Adipose tissue (tissue), 3 donors: ENCODE data around the gene HMG20B. TPM values are rescaled to one million over a fixed set of nuclear protein-coding genes. Genes with fewer than 3 reads are reported as not detected.
"Not testable (repeated sequence)": the region's sequence is repeated elsewhere in the genome, so short reads cannot be mapped to it uniquely, and the experiment has no call there.

ENCODE experiments used
- H3K27ac ChIP-seq: one replicate; pipeline ENCODE4 v1.5.1; 2013; ENCODE audit warnings: low read depth, low read length
- WGBS, 3 donors: extraction: QIAGEN DNeasy Blood & Tissue Kit; methylation state at CpG; one replicate each; pipeline ENCODE4 v1.1.7; 2013; 5-methylcytosine and 5-hydroxymethylcytosine counted together
- polyA plus RNA-seq, 3 donors: library from polyadenylated mRNA; stranded (reverse); fragments of 200-250 nt; gene quantifications; one replicate each; pipeline ENCODE4 v1.2.3, GENCODE V29; 2013
- donor health status: healthy with polysubstance abuse.
- donor health status: Bipolar disorder and iron deficiency.
- donor health status: healthy.

The HMG20B gene
- polyA plus RNA-seq, 3 donors = 38.6 to 73.8 (median 65.1) TPM

GRCh38 chr19:3550947-3551791 is 21.6 kb upstream of the HMG20B start:
- H3K27ac ChIP-seq = no peak overlapping the region
- 89 to 92% (median 90%) methylated on average over 34 of the region's 34 CpGs for WGBS, 3 donors

- WGBS, 3 donors = 71 to 90% (median 80%) methylated on average over 7 to 9 of the region's 9 CpGs
- H3K27ac ChIP-seq = no peak overlapping the region
Measured at GRCh38 chr19:3551792-3552095, 21.0 kb upstream of the HMG20B start.

DNA sequence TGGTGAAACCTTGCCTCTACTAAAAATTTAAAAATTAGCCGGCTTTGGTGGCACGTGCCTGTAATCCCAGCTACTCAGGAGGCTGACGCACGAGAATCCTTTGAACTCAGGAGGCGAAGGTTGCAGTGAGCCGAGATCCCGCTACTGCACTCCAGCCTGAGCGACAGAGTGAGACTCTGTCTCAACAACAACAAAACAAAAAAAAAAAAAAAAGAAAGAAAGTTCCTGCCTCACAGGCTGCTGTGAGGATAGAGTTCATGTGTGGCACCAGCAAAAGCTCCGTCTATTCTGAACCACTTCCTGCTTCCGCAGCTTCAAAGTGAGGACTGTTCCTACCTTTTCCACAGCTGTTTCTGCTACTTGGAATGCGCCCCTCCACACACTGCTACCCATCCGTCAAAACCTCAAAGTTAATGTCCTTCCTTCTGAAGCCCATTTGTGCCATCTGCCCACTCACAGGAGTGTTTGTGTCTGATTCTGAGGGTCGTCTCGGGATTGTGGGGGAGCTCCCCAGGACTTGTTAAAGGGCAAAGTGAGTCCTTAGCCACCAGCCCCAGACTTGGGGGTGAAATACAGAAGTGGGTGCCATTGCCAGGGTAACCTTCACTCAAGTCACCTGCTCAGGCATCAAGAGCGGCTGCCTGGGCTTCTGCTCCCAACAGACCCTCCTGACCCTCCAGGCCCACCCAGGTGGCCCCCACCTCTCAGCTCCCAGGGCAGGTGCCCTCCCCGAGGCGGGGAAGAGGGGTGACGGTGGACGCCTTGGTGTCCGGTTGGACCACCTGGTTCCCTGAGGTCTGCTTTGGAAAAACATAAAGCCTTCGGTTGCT is 18.3 kb upstream of the HMG20B start:
- WGBS, 3 donors = 54 to 79% (median 65%) methylated on average over 21 of the region's 21 CpGs
- no peak overlapping the region for H3K27ac ChIP-seq

DNA sequence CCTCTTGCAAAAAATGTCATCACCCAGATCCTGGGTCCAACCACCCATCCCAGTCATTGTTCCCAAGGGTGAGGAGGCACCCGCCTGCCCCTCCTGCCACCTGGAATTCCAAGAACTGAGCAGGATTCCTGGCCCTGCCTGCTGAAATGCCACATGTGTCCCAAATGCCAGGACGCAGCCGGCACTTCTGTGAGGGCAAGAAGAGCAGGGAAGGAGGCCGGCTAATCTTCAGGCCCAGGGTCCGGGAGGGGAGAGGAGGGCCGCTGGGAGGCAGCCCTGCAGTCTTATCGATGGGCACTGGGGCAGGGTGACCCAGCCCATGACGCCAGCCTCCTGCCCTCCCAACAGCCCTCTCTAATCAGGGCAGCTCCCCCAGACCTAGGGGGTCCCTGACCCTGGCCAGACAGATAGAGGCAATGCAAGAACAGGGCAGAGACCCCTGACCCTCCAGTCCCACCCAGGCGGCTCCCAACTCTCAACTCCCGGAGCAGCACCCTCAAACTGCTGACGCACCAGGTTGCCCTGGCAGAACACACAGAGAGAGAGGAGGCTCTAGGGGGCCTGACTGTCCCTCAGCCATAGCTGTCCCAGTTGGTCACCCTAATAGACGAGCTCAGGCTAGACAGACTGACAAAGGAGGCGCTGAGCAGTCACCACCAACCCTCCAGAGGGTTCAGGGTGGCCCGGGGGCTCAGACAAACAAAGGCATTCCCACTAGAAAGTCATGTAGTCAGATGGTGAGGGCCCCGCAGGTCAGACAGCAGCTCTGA is 16.9 kb upstream of the HMG20B start:
- 68 to 76% (median 70%) methylated on average over 14 to 15 of the region's 15 CpGs for WGBS, 3 donors
- no peak overlapping the region for H3K27ac ChIP-seq

DNA sequence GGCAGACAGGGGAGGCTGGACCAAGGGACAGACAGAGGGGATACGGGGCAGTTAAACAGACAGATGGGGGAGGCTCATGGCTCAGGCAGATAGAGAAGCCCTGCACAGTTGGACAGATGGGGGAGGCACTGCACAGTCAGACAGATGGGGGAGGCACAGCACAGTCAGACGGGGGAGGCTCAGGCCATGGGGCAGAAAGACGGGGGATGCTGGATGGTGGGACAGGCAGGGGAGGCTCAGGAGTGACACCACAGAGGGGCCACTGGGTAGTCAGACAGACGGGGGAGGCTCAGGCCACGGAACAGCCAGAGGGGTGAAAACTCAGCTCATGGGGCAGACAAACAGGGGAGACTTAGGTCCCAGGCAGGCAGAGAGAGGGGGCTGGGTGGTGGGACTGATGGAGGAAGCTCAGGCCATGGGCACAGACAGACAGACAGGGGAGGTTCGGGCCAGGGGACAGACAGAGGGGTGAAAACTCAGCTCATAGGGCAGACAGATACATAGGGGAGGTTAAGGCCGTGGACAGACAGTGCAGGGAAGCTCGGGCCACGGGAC is 16.2 kb upstream of the HMG20B start:
- 23 to 29% (median 25%) methylated on average over 9 of the region's 9 CpGs for WGBS, 3 donors

DNA sequence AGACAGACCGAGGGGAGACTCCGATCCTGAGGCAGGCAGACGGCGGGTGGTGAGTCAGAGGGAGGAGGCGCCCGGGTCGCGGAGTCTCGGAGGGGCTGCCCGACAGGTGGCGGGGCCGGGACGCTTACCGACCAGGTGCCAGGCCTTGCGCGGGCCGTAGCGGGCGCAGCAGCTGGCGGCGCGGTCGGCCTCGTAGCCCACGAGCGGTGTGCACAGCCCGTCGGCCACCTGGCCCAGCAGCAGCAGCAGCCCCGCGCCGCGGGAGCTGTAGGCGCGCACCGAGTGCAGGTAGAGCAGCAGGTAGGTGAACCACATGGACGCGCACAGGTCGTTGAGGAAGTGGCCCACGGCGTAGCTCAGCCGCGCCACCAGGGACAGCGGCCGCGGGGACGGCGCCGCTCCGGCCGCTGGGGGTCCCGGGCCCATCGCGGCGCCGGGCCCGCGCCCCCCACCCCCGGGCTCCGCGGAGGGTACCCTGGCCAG is 15.7 kb upstream of the HMG20B start:
- no peak overlapping the region for H3K27ac ChIP-seq
- WGBS, 3 donors = 0 to 1% (median 0%) methylated on average over 12 to 60 of the region's 60 CpGs

More for the DNA sequence above, 16.2 kb upstream of the HMG20B start:
- no peak overlapping the region for H3K27ac ChIP-seq

GRCh38 chr19:3557461-3558248 is 15.1 kb upstream of the HMG20B start, which contains the start of gene MFSD12:
Gene MFSD12, minus strand, starts transcription at chr19:3557586. Its CDS starts 183 bp downstream, at chr19:3557403.
- H3K27ac ChIP-seq = no peak within 1 kb of the TSS
- 1% methylated on average over 57 to 81 of the region's 81 CpGs for WGBS, 3 donors

DNA sequence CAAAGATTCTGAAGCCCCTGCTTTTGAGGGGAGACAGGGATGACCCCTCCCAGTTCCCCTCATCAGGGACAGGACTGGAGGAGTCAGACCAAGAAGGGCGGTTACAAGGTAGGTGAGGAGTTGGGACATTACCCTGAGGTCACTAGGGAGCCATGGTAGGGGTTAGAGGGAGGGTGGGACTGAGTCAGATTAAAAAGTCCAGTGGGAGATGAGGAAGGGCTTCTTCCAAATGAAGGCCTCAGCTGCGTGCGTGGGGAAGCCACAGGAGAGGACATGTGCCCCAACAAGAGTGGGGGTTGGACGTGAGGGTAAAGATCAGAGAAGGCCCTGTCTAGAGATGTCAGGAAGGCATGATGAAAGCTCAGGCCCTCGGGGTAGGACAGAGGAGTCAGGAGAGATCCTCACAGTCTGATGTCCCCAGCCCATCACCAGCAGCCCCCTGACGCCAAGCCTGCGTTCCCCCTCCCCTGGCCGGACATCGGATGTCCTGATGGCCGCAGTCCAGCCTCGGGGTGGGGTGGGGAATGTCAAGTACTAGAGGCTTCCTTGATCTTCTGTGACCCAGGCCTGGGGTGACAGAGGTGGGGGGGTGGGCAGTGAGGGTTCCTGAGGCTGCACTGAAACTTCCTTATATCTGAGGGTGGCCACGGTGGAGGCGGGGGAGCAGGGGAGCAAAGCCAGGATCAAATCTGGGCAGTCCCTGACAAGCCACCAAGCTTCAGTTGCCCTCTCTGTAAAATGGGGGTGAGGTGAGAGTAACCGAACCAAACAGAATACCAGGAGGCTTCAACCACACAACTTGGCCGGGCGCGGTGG is 8.8 kb upstream of the HMG20B start:
- WGBS, 3 donors = 69 to 82% (median 81%) methylated on average over 17 of the region's 17 CpGs
- no peak overlapping the region for H3K27ac ChIP-seq

GRCh38 chr19:3565139-3565538 is 7.6 kb upstream of the HMG20B start:
- no peak overlapping the region for H3K27ac ChIP-seq
- 87 to 92% (median 88%) methylated on average over 19 of the region's 19 CpGs for WGBS, 3 donors

DNA sequence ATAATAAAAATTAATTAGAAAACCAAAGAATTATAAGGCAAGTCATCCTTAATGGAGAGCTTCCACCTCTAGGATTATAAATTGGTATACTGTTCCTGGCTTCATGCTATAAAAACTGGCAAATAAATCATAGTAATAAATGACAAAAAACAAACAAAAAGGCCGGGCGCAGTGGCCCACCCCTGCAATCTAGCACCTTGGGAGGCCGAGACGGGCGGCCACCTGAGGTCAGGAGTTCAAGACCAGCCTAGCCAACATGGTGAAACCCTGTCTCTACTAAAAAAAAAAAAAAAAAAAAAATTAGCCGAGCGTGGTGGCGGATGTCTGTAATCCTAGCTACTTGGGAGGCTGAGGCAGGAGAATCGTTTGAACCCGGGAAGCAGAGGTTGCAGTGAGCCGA is 2.7 kb upstream of the HMG20B start:
- WGBS, 3 donors = 73 to 90% (median 88%) methylated on average over 11 of the region's 11 CpGs
- not testable (repeated sequence) for H3K27ac ChIP-seq

- 67 to 83% (median 77%) methylated on average over 7 of the region's 7 CpGs for WGBS, 3 donors
- no peak overlapping the region for H3K27ac ChIP-seq
Measured at GRCh38 chr19:3570606-3571011, 2.1 kb upstream of the HMG20B start.

DNA sequence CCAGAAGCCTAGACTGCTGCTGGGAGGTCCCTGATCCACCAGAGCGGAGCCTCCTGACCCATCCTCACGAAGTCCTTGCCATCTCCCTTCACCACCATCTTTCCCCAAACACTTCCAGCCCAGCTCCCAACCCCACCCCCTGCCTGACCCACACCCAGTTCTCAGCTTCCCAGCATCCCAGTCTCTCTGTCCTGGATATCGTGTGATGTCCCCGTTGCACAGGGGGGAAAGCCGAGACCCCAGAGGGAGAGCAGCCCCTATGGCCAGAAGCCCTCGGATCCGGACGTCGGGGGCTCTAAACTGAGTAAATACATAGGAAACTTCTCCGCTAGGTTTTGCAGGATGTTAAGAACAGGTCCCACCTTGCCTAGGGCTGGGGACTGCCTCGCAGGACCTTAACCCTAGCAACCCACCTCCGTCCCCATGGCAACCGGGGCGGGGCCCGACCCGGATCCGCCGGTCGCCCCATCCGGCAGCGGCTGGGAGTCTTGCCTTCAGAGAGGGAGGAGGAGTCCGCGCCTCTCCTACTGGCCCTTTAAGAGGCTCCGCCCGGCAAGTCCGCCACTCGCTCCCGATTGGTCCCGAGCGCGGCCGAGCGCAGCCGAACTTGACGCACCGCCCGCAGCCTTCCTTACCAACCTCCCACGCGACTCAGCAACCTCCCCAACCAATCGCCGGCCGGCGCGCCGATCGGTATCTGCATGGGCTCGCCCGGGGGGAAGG is 451 bp upstream of the HMG20B start:
- 1 to 3% (median 3%) methylated on average over 38 to 48 of the region's 48 CpGs for WGBS, 3 donors
- H3K27ac ChIP-seq = no peak overlapping the region

GRCh38 chr19:3573162-3573857 is 566 bp downstream of the HMG20B start:
- no peak overlapping the region for H3K27ac ChIP-seq
- WGBS, 3 donors = 0 to 1% (median 1%) methylated on average over 40 to 60 of the region's 60 CpGs

- WGBS, 3 donors = 60 to 72% (median 65%) methylated on average over 48 to 55 of the region's 55 CpGs
- no peak overlapping the region for H3K27ac ChIP-seq
Measured at GRCh38 chr19:3573858-3574637, 1.3 kb downstream of the HMG20B start.

GRCh38 chr19:3575260-3575741 is 2.6 kb downstream of the HMG20B start:
- no peak overlapping the region for H3K27ac ChIP-seq
- 89 to 93% (median 92%) methylated on average over 19 of the region's 19 CpGs for WGBS, 3 donors
